C4-2B (cell line): ENCODE data around the gene GPR108.
A peak's percentile ranks its signal among the peaks of the same experiment; 100 is the strongest.
"Not testable (repeated sequence)": the region's sequence is repeated elsewhere in the genome, so short reads cannot be mapped to it uniquely, and the experiment has no call there.

ENCODE experiments used
- H3K27ac ChIP-seq: fragments of 450-650 bp; 2 replicates; pipeline ENCODE4 v1.5.1; 2017
- ZFX ChIP-seq: fragments of 450-650 bp; IDR thresholded peaks from 2 replicates; pipeline ENCODE4 v1.6.1; 2017
- TF ChIP-seq, protein P1 (sequence below): fragments of 450-650 bp; conservative IDR thresholded peaks from 2 replicates; pipeline ENCODE4 v1.5.1; 2017; ENCODE audit warnings: mild to moderate bottlenecking

Gene GPR108

DNA sequence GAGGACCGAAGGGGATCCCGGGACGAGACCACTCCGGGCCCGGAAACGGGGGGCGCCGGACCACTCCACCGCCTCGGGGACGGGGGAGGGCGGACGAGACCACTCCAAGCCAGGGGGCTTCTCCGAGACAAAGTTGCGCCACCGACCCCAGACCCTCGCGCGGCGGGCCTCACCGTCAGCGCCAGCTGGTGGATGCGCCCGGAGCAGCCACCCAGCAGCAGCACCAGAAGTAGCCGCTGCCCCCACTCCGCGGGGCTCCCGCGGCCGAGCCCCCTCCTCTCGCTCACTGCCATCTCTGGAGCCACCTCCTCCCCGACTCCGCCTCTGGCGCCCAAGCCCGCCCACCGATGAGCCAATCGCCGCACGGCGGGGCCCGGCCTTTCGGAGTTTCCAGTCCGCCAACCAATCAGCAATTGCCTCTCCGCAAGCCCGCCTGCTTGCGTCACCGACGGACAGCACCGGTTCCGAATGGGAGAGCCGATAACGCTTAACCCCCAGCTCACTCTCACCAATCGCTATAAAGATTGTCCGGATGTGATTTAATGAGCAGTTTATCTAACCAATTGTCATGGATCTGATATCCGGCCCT lies at the start of gene GPR108:
Gene GPR108, minus strand, starts transcription at position 297 of the 589 bp plus-strand sequence. Its CDS starts 4 bp downstream, at position 293.
- peak within 1 kb of the TSS; percentile 86 for H3K27ac ChIP-seq
- no peak for TF ChIP-seq ZFX
- TF ChIP-seq, protein P1, sequence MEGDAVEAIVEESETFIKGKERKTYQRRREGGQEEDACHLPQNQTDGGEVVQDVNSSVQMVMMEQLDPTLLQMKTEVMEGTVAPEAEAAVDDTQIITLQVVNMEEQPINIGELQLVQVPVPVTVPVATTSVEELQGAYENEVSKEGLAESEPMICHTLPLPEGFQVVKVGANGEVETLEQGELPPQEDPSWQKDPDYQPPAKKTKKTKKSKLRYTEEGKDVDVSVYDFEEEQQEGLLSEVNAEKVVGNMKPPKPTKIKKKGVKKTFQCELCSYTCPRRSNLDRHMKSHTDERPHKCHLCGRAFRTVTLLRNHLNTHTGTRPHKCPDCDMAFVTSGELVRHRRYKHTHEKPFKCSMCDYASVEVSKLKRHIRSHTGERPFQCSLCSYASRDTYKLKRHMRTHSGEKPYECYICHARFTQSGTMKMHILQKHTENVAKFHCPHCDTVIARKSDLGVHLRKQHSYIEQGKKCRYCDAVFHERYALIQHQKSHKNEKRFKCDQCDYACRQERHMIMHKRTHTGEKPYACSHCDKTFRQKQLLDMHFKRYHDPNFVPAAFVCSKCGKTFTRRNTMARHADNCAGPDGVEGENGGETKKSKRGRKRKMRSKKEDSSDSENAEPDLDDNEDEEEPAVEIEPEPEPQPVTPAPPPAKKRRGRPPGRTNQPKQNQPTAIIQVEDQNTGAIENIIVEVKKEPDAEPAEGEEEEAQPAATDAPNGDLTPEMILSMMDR: no peak

GRCh38 chr19:6779206-6779605 lies 41.8 kb upstream of the GPR108 start:
- TF ChIP-seq, protein P1: no peak
- no peak for TF ChIP-seq ZFX
- H3K27ac ChIP-seq: no peak overlapping the region

DNA sequence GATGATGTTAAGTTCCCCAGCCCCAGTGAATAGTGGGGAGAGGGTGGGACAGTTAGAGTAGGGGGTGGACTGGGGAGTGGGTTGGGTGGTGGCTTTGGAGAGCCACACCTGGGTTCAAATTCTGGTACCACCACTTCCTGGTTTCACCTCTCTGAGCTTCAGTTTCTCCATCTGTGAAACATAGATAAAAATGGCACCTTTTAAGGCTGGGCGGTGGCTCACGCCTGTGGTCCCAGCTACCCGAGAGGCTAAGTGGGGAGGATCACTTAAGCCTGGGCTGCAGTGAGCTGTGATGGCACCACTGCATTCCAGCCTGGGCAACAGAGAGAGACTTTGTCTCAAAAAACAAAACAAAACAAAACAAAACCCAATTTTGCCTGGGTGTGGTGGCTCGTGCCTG lies 41.0 kb upstream of the GPR108 start:
- TF ChIP-seq, protein P1: no peak
- no peak for TF ChIP-seq ZFX
- no peak overlapping the region for H3K27ac ChIP-seq

DNA sequence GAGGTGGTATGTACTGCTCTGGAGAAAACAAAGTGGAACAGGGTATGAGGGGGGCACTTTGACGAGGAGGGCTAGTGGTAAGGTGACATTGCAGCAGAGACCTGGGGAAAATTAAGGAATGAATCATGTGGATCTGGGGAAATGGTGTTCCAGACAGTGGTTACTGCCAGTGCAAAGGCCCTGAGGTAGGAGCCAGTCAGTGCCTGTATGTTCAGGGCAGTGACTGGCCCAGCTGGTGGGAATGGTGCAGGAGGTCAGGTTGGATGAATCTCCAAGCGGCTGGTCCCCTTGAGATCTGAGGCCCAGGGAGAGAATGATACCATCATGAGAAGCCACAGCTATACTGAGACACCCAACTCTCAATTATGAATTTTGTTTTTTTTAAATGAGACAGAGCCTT lies 40.1 kb upstream of the GPR108 start:
- H3K27ac ChIP-seq: no peak overlapping the region
- TF ChIP-seq, protein P1: no peak
- no peak for TF ChIP-seq ZFX

DNA sequence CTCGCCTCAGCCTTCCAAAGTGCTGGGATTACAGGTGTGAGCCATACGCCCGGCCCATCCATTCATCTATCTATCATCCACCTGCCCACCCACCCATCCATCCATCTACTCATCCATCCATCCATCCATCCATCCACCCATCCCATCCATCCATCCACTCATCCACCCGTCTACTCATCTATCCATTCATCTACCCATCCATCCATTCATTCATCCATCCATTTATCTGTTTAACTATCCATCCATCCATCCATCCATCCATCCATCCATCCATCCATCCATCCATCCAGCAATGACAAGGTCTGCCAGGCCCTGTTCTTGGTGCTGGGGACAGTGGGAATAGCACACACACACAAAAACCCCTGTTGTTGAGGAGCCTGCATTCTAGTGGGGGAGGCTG lies 39.6 kb upstream of the GPR108 start:
- H3K27ac ChIP-seq: no peak overlapping the region
- TF ChIP-seq, protein P1: no peak
- no peak for TF ChIP-seq ZFX

- H3K27ac ChIP-seq: not testable (repeated sequence)
Measured at GRCh38 chr19:6776045-6776444, 38.7 kb upstream of the GPR108 start.

- H3K27ac ChIP-seq: no peak overlapping the region
- TF ChIP-seq, protein P1: no peak
- TF ChIP-seq ZFX: no peak
Measured at GRCh38 chr19:6774821-6775707, 37.7 kb upstream of the GPR108 start.
